ENCODE results near the gene RFC4.

DNA sequence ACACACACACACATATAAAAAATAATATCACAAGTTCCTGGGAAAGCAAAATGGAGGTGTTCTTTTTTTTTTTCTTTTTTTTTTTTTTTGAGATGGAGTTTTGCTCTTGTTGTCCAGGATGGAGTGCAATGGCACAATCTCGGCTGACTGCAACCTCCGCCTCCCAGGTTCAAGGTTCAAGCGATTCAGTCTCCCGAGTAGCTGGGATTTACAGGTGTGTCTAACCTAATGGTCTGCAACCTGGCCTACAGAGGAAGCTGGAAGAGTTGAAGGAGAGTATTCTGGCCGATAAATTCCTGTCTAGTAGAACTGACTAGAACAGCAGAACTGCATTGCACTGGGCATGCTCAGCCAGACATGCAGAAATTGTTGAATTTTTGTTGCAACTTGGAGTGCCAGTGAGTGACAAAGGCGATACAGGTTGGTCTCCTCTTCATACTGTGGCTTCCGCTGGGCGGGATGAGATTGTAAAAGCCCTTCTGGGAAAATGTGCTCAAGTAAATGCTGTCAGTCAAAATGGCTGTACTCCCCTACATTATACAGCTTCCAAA lies 45.3 kb downstream of the RFC4 start:
- TF ChIP-seq FOXP2 (optimal IDR thresholded peaks at IDR 0.05; ENCODE audit: control extremely low read depth, extremely low read length, insufficient read depth): no peak
- TF ChIP-seq POLR2AphosphoS5 (IDR thresholded peaks at IDR 0.05; ENCODE audit: borderline replicate concordance, low read depth, low read length): no peak
- no peak for TF ChIP-seq EZH2 (IDR thresholded peaks at IDR 0.05)
